Endometrial microvascular endothelial cells (primary cell): ENCODE data around the gene FAM83C. TPM values are rescaled to one million over a fixed set of nuclear protein-coding genes. Genes with fewer than 3 reads are reported as not detected.
"Not testable (repeated sequence)": the region's sequence is repeated elsewhere in the genome, so short reads cannot be mapped to it uniquely, and the experiment has no call there.

ENCODE experiments used
- in situ Hi-C: cut with HindIII; loops from 2 replicates; pipeline ENCODE4 v1.10.0; 2017; ENCODE audit warnings: low sequenced_read_pairs, low pct_unique_long_range_greater_than_20kb; ENCODE audit errors: inconsistent ontology term
- total RNA-seq: library from RNA; depleted of rRNA; stranded (reverse); fragments of >200 nt; gene quantifications from one replicate; pipeline ENCODE4 v1.2.3, GENCODE V29; 2015; ENCODE audit errors: inconsistent ontology term

The FAM83C gene
- total RNA-seq, 1 donor from 2014 or later: not detected

DNA sequence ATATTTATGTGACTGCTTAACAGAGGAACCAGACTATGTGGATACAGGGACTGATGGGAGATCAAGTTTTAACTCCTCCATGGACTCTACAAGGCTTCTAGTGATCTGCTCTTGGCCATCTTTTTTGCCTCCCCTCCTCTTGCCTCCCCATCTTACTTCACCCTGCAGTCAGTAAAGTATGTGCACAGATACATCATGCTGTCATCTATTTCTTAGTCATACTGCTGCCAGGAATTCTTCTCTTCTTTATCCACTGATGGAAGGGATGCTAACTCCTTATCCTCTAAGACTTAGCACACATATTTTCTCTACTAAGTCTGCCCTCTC is 27.6 kb upstream of the FAM83C start:
- in situ Hi-C loops: no loop called here

GRCh38 chr20:35319192-35319870 is 27.1 kb upstream of the FAM83C start:
- in situ Hi-C loops: no loop called here

- in situ Hi-C loops: no loop called here
These were observed 26.4 kb upstream of the FAM83C start for GRCh38 chr20:35318502-35319157.

GRCh38 chr20:35317416-35318210 is 25.4 kb upstream of the FAM83C start:
- in situ Hi-C loops: no loop called here

GRCh38 chr20:35316086-35316485 is 23.9 kb upstream of the FAM83C start:
- in situ Hi-C loops: no loop called here

GRCh38 chr20:35315632-35316020 is 23.4 kb upstream of the FAM83C start:
- in situ Hi-C loops: not testable (repeated sequence)

GRCh38 chr20:35314816-35315631 is 22.8 kb upstream of the FAM83C start:
- in situ Hi-C loops: no loop called here

DNA sequence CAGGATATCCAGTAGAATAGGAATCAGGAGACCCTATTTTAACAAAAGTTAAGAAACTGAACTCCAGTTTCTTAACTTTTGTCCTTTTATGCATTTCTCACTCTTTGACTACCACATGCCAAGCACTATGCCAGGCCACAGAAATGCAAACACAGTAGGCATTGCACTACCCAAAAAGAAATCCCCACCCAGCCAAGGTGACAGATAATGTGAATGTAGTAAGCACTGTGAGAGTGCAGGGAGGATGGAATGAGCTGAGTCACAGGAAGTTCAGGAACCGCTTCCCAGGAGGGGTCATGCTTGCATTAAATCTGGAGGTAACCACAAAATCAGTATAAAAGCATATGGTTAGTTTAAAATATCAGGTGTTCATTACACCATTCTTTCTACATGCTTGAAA is 20.1 kb upstream of the FAM83C start:
- in situ Hi-C loops: no loop called here

DNA sequence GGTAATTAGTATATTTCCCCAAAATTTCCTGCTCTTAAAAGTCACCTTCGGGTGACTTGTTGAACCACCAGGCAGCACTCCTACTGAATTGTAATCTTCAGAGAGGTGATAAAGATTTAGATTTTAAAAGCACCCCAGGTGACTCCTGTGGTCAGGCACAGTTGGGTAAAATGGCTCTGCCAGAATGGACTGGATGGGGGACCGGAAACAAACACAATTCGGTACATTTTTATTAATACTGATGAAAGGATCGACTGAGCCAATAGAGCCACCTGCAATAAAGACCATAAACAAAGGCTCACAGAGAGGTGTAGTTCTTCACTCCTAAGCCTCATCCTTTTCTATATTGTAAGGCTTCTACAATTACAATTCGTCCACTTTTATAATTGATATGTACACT is 19.6 kb upstream of the FAM83C start:
- in situ Hi-C loops: no loop called here

- in situ Hi-C loops: no loop called here
These were observed 19.2 kb upstream of the FAM83C start for GRCh38 chr20:35311409-35311808.

- in situ Hi-C loops: no loop called here
These were observed 15.7 kb upstream of the FAM83C start for GRCh38 chr20:35307666-35308653.

DNA sequence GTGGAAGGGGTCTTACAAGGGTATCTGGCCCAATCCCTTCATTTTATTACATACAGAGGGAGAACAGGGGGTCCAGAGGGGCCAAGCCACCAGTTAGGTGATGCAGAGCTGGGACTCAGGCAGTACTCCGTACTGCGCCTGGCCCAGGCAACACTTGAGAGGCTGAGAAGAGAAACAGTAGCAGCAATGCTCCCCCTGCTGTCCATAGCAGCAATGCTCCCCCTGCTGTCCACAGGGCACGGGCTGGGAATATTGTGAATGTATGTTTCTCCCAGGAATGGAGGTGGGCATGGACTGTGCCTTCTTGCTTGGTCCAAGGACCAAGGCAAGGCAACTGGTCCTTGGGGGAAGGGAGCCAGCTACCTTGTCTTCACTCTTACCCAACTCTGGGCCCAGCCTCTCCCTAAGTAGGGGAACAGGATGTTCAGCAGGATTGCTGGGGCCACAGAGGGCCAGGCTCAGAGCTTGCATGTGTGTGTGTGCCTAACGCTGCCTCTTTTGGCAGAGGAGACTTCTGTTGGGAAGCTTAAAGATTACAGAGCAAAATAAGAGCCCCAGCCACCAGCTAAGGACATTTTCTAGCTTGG is 14.8 kb upstream of the FAM83C start:
- in situ Hi-C loops: no loop called here

- in situ Hi-C loops: no loop called here
These were observed 13.7 kb upstream of the FAM83C start for GRCh38 chr20:35305682-35306556.

DNA sequence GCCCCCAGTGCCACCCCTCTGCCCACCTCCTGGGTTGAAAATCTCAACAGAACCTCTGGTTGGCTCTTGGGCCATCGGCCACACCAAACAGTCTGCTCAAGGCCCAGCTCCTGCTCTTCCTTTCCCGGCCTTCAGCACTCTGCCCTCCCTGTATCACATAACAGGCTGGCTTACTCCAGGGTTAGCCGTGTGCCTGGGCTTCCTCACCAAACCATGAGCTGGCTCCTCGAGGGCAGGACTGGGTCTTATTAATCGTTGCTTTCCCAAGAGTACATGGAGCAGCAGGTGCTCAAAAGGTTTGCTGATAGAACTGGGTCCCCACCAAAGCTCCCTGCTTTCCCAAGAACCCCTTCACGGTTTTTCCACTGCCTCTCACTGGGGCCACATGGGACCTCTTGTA is 12.7 kb upstream of the FAM83C start:
- in situ Hi-C loops: no loop called here

DNA sequence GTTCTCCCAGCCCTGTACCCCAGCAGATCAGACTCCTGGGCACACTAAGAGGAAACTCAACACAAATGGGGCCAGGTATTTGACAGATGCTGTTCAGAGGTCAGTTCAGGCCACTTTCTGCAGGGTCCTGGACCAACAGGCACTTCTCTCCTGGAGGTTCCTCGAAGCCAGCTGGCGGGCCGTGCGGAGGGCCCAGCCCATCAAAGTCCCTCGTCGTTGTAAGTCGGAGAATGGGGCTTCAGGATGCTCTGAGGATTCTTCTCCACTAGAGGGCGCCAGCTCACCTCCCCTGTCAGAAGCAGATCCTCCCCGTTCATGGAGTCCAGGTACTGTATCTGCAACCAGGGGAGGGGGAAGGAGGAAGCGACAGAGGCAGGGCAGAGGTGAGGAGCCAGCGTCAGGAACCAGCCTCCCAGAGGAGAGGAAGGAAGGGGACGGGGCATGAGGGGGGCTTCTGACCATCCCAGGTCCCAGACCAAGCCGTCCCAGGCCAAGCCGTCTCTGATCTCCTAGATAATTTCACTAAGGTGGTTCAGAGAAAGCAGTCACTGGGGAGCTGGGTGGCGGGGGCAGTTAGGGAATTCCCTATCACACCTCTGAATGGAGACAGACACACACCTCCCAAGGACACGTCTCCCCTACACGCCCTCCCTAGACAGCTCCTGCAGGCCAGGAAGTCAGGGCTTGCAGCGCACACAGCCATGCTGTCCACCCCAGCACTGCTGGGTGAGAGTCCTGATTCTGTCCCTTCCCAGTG is 11.7 kb upstream of the FAM83C start:
- in situ Hi-C loops: no loop called here

DNA sequence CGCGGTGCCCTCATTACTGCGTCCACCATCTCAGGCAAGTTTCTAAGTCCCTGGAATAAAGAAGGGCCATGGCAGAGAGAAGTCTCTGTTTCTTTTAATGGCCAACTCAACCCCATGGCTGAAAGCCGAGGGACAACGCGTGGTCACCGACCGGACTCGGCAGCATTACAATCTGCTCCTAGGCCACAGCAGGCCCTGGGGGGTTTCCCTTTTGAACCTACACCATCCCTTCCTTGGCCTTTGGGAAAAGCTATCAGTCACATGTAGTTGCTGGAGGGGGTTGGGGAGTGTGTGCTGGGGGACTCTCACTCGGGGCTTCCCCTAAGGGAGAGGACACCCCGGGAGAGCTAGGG is 11.1 kb upstream of the FAM83C start:
- in situ Hi-C loops: no loop called here
